GM12878 (cell line): Measurements from ENCODE around the gene UBE2Q2. TPM values are rescaled to one million over a fixed set of nuclear protein-coding genes. Genes with fewer than 3 reads are reported as not detected.
A peak's percentile ranks its signal among the peaks of the same experiment; 100 is the strongest.

ENCODE experiments used
- ATAC-seq: fragments of 200-7000 bp; cut with Tn5 transposase; 3 replicates; pipeline ENCODE4 v1.9.1; 2020; ENCODE audit warnings: mild to moderate bottlenecking, moderate library complexity
- BruUV-seq: library from RNA; stranded (reverse); fragments of 400-500 nt; replicated peaks from 2 replicates; lab custom pipeline; 2021; lab: Mats Ljungman, UMichigan
- CTCF ChIA-PET: fragments of 300-600 bp; sonication (Branson Sonifier 250); formaldehyde crosslinking; extraction: SDS; loops from one replicate; lab custom pipeline; 2021; ENCODE audit warnings: inconsistent platforms; lab: Yijun Ruan, JAX
- POLR2A ChIA-PET: fragments of 350-600 bp; formaldehyde crosslinking; extraction: SDS; loops from one replicate; lab custom pipeline; 2021; ENCODE audit warnings: inconsistent platforms; lab: Charles Lee
- RAD21 ChIA-PET: fragments of 300-600 bp; sonication (Branson Sonifier 250); formaldehyde crosslinking; loops from one replicate; lab custom pipeline; 2023; ENCODE audit warnings: antibody characterized with exemption; ENCODE audit not compliant: unreplicated experiment; lab: Charles Lee
- SMC1A ChIA-PET: fragments of 300-600 bp; sonication (Branson Sonifier 250); formaldehyde crosslinking; loops from one replicate; lab custom pipeline; 2023; ENCODE audit not compliant: unreplicated experiment, uncharacterized antibody; lab: Charles Lee
- DNase-seq: peaks from one replicate; pipeline ENCODE4 v3.0.0-alpha.2; 2011; ENCODE audit warnings: low read depth, low spot score
- FAIRE-seq: peaks from 3 replicates; lab custom pipeline; 2011; peaks lifted over from hg19 to GRCh38; lab: Jason Lieb, UNC
- H2AFZ ChIP-seq: 2 replicates; pipeline ENCODE4 v1.6.0; 2011; ENCODE audit warnings: low read depth, low read length, control low read depth; ENCODE audit not compliant: control insufficient read depth
- H3K27ac ChIP-seq: 2 replicates; pipeline ENCODE4 v1.5.1; 2011; ENCODE audit warnings: control low read depth; ENCODE audit not compliant: control insufficient read depth, insufficient read depth
- H3K27me3 ChIP-seq, 2 experiments: replicated peaks in 1 of 2; 2 replicates each; pipeline versions ENCODE4 v1.6.0 to v1.6.1; 2011; ENCODE audit warnings: low read length in 1 of 2; ENCODE audit not compliant: control insufficient read depth in 2 of 2, insufficient read depth in 2 of 2
- H3K36me3 ChIP-seq, 2 experiments: 2 replicates each; pipeline ENCODE4 v1.5.1; 2011; ENCODE audit warnings: low read length in 1 of 2; ENCODE audit not compliant: control insufficient read depth in 2 of 2, insufficient read depth in 2 of 2
- H3K4me1 ChIP-seq: 2 replicates; pipeline ENCODE4 v1.6.1; 2011; ENCODE audit warnings: mild to moderate bottlenecking, low read length, moderate library complexity, mixed read lengths; ENCODE audit not compliant: control insufficient read depth, insufficient read depth
- H3K4me2 ChIP-seq: 2 replicates; pipeline ENCODE4 v1.6.0; 2011; ENCODE audit warnings: control low read depth; ENCODE audit not compliant: control insufficient read depth, insufficient read depth
- H3K4me3 ChIP-seq: fragments of 200-600 bp; sonication (generic); 2 replicates; pipeline ENCODE4 v1.5.1; 2016
- H3K79me2 ChIP-seq: 2 replicates; pipeline ENCODE4 v1.6.0; 2011; ENCODE audit warnings: low read length; ENCODE audit not compliant: control insufficient read depth, insufficient read depth
- H3K9ac ChIP-seq: 2 replicates; pipeline ENCODE4 v1.8.0; 2011; ENCODE audit warnings: low read length, control low read depth, mixed read lengths; ENCODE audit not compliant: control insufficient read depth, insufficient read depth
- H3K9me3 ChIP-seq: replicated peaks from 3 replicates; pipeline ENCODE4 v1.5.1; 2011; ENCODE audit warnings: mild to moderate bottlenecking, low read length; ENCODE audit not compliant: control insufficient read depth, insufficient read depth
- H4K20me1 ChIP-seq: 2 replicates; pipeline ENCODE4 v1.6.0; 2011; ENCODE audit not compliant: control insufficient read depth, insufficient read depth
- CBX3 ChIP-seq: fragments of 200-600 bp; sonication (generic); IDR thresholded peaks from 2 replicates; pipeline ENCODE4 v1.6.1; 2016; ENCODE audit warnings: low read depth, borderline replicate concordance
- E4F1 ChIP-seq: fragments of 450-650 bp; IDR thresholded peaks from 2 replicates; pipeline ENCODE4 v1.6.1; 2018; ENCODE audit warnings: borderline replicate concordance, mild to moderate bottlenecking; ENCODE audit not compliant: partially characterized antibody
- ELK1 ChIP-seq: IDR thresholded peaks from 2 replicates; pipeline ENCODE4 v1.6.1; 2012; ENCODE audit warnings: low read depth, low read length, improper control_type of control experiment
- EZH2 ChIP-seq: IDR thresholded peaks from 2 replicates; pipeline ENCODE4 v1.6.1; 2012; ENCODE audit warnings: low read depth, mild to moderate bottlenecking, control low read depth, inconsistent platforms, low read length, borderline replicate concordance; ENCODE audit not compliant: control insufficient read depth
- GATAD2B ChIP-seq: fragments of 450-650 bp; conservative IDR thresholded peaks from 2 replicates; pipeline ENCODE4 v1.6.1; 2017; ENCODE audit warnings: low read depth, mild to moderate bottlenecking, moderate library complexity
- IKZF2 ChIP-seq, 2 experiments: fragments of 450-650 bp; IDR thresholded peaks; 2 replicates each; pipeline ENCODE4 v1.6.1; 2017; ENCODE audit warnings: mild to moderate bottlenecking in 2 of 2, moderate library complexity in 2 of 2
- IRF5 ChIP-seq: fragments of 450-650 bp; IDR thresholded peaks from 2 replicates; pipeline ENCODE4 v1.6.1; 2017; ENCODE audit warnings: borderline replicate concordance
- NFYA ChIP-seq: IDR thresholded peaks from 2 replicates; pipeline ENCODE4 v1.6.1; 2011; ENCODE audit warnings: low read depth, mild to moderate bottlenecking, low read length, improper control_type of control experiment, borderline replicate concordance
- PAX8 ChIP-seq: fragments of 450-650 bp; IDR thresholded peaks from 2 replicates; pipeline ENCODE4 v1.6.1; 2017; ENCODE audit warnings: mild to moderate bottlenecking, moderate library complexity
- RFX5 ChIP-seq: IDR thresholded peaks from 2 replicates; pipeline ENCODE4 v1.6.1; 2011; ENCODE audit warnings: low read depth, low read length, improper control_type of control experiment
- SKIL ChIP-seq: fragments of 450-650 bp; IDR thresholded peaks from 2 replicates; pipeline ENCODE4 v1.6.1; 2017; ENCODE audit warnings: mild to moderate bottlenecking, low read depth, inconsistent platforms; ENCODE audit not compliant: poor library complexity, severe bottlenecking
- SMC3 ChIP-seq: IDR thresholded peaks from 2 replicates; pipeline ENCODE4 v1.6.1; 2011; ENCODE audit warnings: low read length, improper control_type of control experiment, borderline replicate concordance
- TCF12 ChIP-seq: IDR thresholded peaks from 2 replicates; pipeline ENCODE4 v1.6.1; 2011; ENCODE audit warnings: low read depth, mild to moderate bottlenecking, low read length
- WGBS: methylation state at CpG from one replicate; pipeline ENCODE4 v1.1.6; 2016; ENCODE audit warnings: low lambda C conversion rate; ENCODE audit not compliant: insufficient replicate concordance, insufficient coverage; ENCODE audit errors: missing lambda C conversion rate; 5-methylcytosine and 5-hydroxymethylcytosine counted together
- in situ Hi-C: fragments of 300-500 bp; cut with MboI; formaldehyde crosslinking; loops from 9 replicates; pipeline ENCODE4 v1.14.3; 2018; ENCODE audit warnings: mixed read lengths
- intact Hi-C: fragments of 100-400 bp; cut with micrococcal nuclease; formaldehyde crosslinking; loops from one replicate; pipeline ENCODE4 v1.14.2; 2022; ENCODE audit not compliant: unreplicated experiment
- polyA plus RNA-seq, 11 experiments: library from polyadenylated mRNA; depleted of rRNA in 4 of 11; unstranded in 6 of 11; stranded (reverse) in 5 of 11; fragments of >200 nt; fragmentation: Nextera tagmentation in 4 of 11; fragmentation: Illumina TruSeq in 1 of 11; extraction: Ambion mirVana in 4 of 11; extraction: Trizol in 1 of 11; gene quantifications; 1 replicate in 1 of 11; 2 replicates in 10 of 11; pipeline versions ENCODE4 v1.2.1 to v1.2.3, GENCODE V29; 2011 to 2016; ENCODE audit warnings: inconsistent platforms in 2 of 11, missing spikeins in 2 of 11, low read depth in 1 of 11
- total RNA-seq, 4 experiments: library from RNA; depleted of rRNA in 3 of 4; stranded (reverse); fragments of >200 nt in 3 of 4; fragmentation: Illumina TruSeq in 1 of 4; extraction: Trizol in 1 of 4; gene quantifications; 2 replicates each; pipeline versions ENCODE4 v1.2.1 to v1.2.3, GENCODE V29; 2013 to 2021

UBE2Q2 gene
- total and polyA plus RNA-seq, 10 of the 15 experiments (the other 5 are each of a cell fraction or from before 2014, with no cell fraction given): 11.1 to 31.9 (median 21.6) TPM

GRCh38 chr15:75830910-75831805 is 12.1 kb upstream of the UBE2Q2 start:
- ChIA-PET POLR2A (interaction anchor here (1.2 to 1.4 kb wide), 2 partner anchors 10 to 12 kb away, joined by 3 read pairs; partner anchors contain the start of gene UBE2Q2), SMC1A (interaction anchor here (0.6 to 1.2 kb wide), 4 partner anchors 10 to 16 kb away, joined by 3 to 5 read pairs (median 3); no protein-coding TSS in a partner anchor), CTCF (interaction anchor here (1.0 to 2.0 kb wide), 2 partner anchors 11 to 28 kb away, joined by 3 to 11 read pairs; no protein-coding TSS in a partner anchor), RAD21 (interaction anchor here (1.3 kb wide), 1 partner anchor 10 kb away, joined by 4 read pairs; no protein-coding TSS in a partner anchor)
- ATAC-seq: no peak
- WGBS: 61% methylated on average over 8 of the region's 8 CpGs
- intact Hi-C loops: no loop called here
- no peak overlapping the region for H3K4me2 ChIP-seq
- no peak for DNase-seq
- no TSS peak for BruUV-seq
- H3K9me3 ChIP-seq: no peaks in the 10 kb centered on the region
- FAIRE-seq: no peak
- no peaks in the 10 kb centered on the region for H3K36me3 ChIP-seq
- H3K4me1 ChIP-seq: no peaks in the 10 kb centered on the region
- in situ Hi-C loops: no loop called here
- H3K27me3 ChIP-seq: no peaks in the 10 kb centered on the region
- H2AFZ ChIP-seq: peak overlapping the region; percentile 24; the same call in 1 of the 2 replicates
- no peak overlapping the region for H3K27ac ChIP-seq
- no peaks in the 10 kb centered on the region for H3K79me2 ChIP-seq
- H4K20me1 ChIP-seq: no peaks in the 10 kb centered on the region
- no peak overlapping the region for H3K4me3 ChIP-seq
- H3K9ac ChIP-seq: no peak overlapping the region
- no peak for TF ChIP-seq IRF5
- TF ChIP-seq NFYA: no peak
- no peak for TF ChIP-seq E4F1
- no peak for TF ChIP-seq GATAD2B
- no peak for TF ChIP-seq IKZF2 (IDR thresholded peaks at IDR 0.05)
- no peak for TF ChIP-seq SMC3
- no peak for TF ChIP-seq RFX5
- TF ChIP-seq CBX3: no peak
- no peak for TF ChIP-seq TCF12
- TF ChIP-seq SKIL: no peak
- no peak for TF ChIP-seq PAX8
- no peak for TF ChIP-seq EZH2
- TF ChIP-seq ELK1: no peak
